ENCODE measurements around the gene DCDC2.
A peak's percentile ranks its signal among the peaks of the same experiment; 100 is the strongest.
"Not testable (repeated sequence)": the region's sequence is repeated elsewhere in the genome, so short reads cannot be mapped to it uniquely, and the experiment has no call there.

Gene DCDC2

GRCh38 chr6:24357336-24358218 is at the start of gene DCDC2:
DCDC2 (minus strand) TSS chr6:24358059; CDS start chr6:24357750, 309 bp downstream.
- peak; percentile 15 for DNase-seq

- DNase-seq: no peak
These were observed 47.4 kb upstream of the DCDC2 start for GRCh38 chr6:24405262-24405661.

- no peak for DNase-seq
These were observed 45.6 kb upstream of the DCDC2 start for GRCh38 chr6:24403501-24403824.

- DNase-seq: peak; percentile 64
These were observed 45.0 kb upstream of the DCDC2 start, which contains the start of gene MRS2 for GRCh38 chr6:24402697-24403500. MRS2 (plus strand) TSS chr6:24402936; CDS start chr6:24403047, 111 bp downstream.

GRCh38 chr6:24401458-24401857 is 43.6 kb upstream of the DCDC2 start:
- no peak for DNase-seq

- not testable (repeated sequence) for DNase-seq
These were observed 42.5 kb upstream of the DCDC2 start for GRCh38 chr6:24400045-24401039.

- no peak for DNase-seq
These were observed 39.8 kb upstream of the DCDC2 start for GRCh38 chr6:24397631-24398030.

GRCh38 chr6:24396824-24397223 is 39.0 kb upstream of the DCDC2 start:
- no peak for DNase-seq

- DNase-seq: no peak
These were observed 37.0 kb upstream of the DCDC2 start for GRCh38 chr6:24394780-24395437.

GRCh38 chr6:24394061-24394779 is 36.4 kb upstream of the DCDC2 start:
- DNase-seq: no peak

- DNase-seq: no peak
These were observed 34.0 kb upstream of the DCDC2 start for GRCh38 chr6:24391756-24392405.

- DNase-seq: no peak
These were observed 33.3 kb upstream of the DCDC2 start for GRCh38 chr6:24391208-24391607.

- DNase-seq: no peak
These were observed 30.0 kb upstream of the DCDC2 start for GRCh38 chr6:24387818-24388217.

GRCh38 chr6:24385536-24386269 is 27.8 kb upstream of the DCDC2 start:
- DNase-seq: no peak

GRCh38 chr6:24384369-24385130 is 26.7 kb upstream of the DCDC2 start:
- not testable (repeated sequence) for DNase-seq

- DNase-seq: not testable (repeated sequence)
These were observed 25.1 kb upstream of the DCDC2 start for GRCh38 chr6:24382891-24383494.

GRCh38 chr6:24382220-24382540 is 24.3 kb upstream of the DCDC2 start:
- no peak for DNase-seq

- DNase-seq: no peak
These were observed 23.8 kb upstream of the DCDC2 start for GRCh38 chr6:24381476-24382219.

All from 8988T (cell line).